ENCODE measurements around the gene OR10G8.
A peak's percentile ranks its signal among the peaks of the same experiment; 100 is the strongest.
"Not testable (repeated sequence)": the region's sequence is repeated elsewhere in the genome, so short reads cannot be mapped to it uniquely, and the experiment has no call there.

Gene OR10G8, protein sequence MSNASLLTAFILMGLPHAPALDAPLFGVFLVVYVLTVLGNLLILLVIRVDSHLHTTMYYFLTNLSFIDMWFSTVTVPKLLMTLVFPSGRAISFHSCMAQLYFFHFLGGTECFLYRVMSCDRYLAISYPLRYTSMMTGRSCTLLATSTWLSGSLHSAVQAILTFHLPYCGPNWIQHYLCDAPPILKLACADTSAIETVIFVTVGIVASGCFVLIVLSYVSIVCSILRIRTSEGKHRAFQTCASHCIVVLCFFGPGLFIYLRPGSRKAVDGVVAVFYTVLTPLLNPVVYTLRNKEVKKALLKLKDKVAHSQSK

DNA sequence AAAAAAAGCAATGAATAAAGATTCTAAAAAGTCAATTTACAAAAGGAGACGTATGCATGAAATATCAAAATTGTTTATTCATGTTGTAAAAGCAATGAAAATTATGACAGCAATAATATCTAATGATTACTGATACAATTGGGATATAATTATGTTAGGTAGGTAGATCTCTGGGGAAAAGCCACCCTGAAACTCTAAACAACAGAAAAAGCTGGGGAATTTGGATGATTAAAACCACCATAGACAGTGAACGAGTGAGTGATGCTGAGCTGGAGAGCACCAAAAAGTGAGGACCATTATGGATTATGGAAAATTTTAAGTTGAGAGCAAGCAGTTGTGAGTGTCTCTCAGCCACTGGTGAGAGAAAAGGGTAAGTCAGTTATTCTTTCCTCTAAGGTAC, at the start of gene OR10G8:
Gene OR10G8, plus strand, starts transcription at position 301 of the 400 bp plus-strand sequence. CDS start 2,825 bp downstream, outside the sequence.
- DNase-seq (ENCODE audit: low read depth in 2 of 2): no peak

DNA sequence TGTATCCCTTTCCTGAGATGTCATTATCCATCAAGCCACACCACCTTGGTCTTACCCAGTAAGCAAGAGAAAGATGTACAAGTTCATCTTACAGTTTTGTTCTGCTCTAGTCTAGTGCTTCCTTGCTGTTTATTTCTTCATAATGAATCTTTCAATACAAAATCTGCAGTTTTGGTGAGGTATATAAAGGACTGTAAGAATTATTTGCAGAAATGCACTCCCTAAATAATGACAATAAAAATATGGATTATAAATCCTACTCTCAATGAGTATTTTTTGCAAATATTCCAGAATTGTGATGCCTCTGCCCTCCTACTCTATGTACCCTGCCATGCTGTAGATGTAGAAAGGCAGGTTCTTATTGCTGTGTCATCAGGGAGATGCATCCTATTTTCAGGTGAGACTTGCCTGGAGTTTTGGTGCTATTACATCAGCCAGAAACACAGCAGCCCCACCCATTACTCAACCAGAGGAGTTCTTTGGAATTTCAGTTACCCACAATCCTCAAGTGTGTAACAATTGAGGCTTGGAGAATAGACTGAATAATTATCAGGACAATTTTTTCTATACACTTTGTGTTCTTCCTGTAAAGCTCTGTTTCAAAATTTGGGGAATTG, 48.8 kb upstream of the OR10G8 start, which contains the start of gene OR10S1:
Gene OR10S1, minus strand, starts transcription at position 51 of the 617 bp plus-strand sequence. CDS start 117 bp downstream, outside the sequence.
- DNase-seq (ENCODE audit: low read depth in 2 of 2): no peak

DNA sequence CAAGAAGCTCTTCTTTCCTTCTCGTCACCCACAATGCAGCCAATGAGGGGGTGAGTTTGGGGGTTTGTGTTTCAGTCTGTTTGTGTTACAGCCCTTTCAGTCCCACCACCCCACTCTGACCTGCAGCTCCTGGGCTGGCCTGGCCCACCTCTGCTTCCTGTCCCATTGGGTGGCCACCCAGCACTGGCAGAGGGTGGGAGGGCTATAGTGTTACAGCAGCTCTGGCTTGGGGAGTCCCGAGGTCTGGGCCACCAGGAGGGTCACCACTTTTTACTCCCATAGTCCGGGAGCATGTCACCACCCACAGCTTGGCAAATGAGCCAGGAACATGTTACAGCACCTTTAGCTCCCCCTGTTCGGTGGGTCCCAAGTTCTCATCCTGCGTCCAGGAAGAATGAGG, 47.3 kb upstream of the OR10G8 start:
- no peak for DNase-seq (ENCODE audit: low read depth in 2 of 2)

DNA sequence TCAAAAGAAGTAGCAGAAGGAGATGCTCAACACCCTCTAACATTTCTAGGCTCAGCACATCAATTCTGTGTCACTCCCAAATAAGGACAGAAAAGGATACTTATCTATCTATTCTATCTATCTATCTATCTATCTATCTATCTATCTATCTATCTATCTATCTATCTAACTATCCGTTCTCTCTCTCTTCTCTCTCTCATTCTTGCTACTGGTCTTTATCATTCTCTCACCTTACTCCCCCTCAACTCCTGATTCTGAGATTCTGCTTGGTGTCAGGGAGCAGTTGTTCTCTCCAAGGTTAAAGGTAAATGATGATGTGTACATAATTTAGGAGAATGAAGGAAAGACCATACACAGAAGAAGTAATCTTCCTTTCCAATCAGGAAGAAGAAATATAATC, 31.5 kb upstream of the OR10G8 start, which contains the start of gene OR10G6:
Gene OR10G6, minus strand, starts transcription at position 43 of the 400 bp plus-strand sequence. Its CDS starts 0 bp downstream, at position 43.
- no peak for DNase-seq (ENCODE audit: low read depth in 2 of 2)

DNA sequence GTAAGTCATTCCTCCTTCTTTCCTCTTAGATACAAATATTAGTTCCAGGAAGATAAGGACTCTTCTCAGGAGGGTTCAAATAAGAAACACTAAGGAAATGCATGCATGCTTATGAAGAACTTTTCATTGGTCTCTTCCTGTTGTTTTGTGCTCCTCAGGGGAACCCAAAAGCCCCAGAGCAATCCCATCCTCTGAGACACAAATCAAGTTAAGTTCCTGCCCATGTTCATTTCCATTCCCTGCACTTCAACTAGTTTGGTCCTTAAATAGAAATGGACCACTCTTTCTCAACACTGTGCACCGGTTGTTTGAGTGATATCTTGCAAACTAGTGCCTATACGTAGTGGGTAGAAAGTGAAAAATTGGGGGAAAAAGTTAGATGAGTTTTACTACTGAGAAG, 13.9 kb upstream of the OR10G8 start, which contains the start of gene OR10G4:
Gene OR10G4, plus strand, starts transcription at position 301 of the 400 bp plus-strand sequence. CDS start 2,578 bp downstream, outside the sequence.
- DNase-seq (ENCODE audit: low read depth in 2 of 2): no peak

DNA sequence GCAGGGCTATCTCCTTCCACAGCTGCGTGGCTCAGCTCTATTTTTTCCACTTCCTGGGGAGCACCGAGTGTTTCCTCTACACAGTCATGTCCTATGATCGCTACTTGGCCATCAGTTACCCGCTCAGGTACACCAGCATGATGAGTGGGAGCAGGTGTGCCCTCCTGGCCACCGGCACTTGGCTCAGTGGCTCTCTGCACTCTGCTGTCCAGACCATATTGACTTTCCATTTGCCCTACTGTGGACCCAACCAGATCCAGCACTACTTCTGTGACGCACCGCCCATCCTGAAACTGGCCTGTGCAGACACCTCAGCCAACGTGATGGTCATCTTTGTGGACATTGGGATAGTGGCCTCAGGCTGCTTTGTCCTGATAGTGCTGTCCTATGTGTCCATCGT, 10.8 kb upstream of the OR10G8 start:
- DNase-seq (ENCODE audit: low read depth in 2 of 2): not testable (repeated sequence)

DNA sequence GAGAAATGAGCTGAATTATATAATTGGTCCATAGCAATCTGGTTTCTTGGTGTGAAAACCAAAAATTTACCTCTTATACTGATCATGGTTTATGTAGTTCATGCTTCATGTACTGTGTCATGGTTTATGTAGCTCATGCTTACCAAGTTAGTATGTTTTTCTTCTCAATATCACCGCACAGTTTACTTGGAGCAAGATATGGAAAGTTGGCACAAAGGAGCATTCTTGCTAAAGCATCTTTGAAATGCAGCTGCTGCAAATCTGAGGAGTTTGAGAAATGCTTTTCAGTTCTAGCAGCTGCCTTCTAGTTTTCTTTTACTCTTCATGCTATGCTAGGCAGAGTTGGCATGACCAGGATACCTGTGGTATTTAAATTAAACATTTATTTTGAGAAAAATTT, 10.1 kb downstream of the OR10G8 start:
- no peak for DNase-seq (ENCODE audit: low read depth in 2 of 2)

DNA sequence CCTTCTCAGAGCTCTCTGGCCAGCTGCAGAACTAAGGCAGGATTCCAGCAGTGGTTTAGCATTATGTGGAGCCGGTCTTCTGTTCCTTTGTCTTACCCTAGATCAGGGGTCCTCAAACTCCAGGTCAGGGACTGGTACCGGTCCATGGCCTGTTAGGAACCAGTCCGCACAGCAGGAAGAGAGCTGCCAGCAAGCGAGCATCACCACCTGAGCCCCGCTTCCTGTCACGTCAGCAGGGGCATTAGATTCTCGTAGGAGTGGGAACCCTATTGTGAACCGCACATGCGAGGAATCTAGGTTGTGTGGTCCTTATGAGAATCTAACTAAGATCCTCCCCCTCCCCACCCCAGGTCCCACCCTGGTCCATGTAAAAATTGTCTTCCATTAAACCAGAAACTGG, 13.0 kb downstream of the OR10G8 start:
- DNase-seq (ENCODE audit: low read depth in 2 of 2): no peak

DNA sequence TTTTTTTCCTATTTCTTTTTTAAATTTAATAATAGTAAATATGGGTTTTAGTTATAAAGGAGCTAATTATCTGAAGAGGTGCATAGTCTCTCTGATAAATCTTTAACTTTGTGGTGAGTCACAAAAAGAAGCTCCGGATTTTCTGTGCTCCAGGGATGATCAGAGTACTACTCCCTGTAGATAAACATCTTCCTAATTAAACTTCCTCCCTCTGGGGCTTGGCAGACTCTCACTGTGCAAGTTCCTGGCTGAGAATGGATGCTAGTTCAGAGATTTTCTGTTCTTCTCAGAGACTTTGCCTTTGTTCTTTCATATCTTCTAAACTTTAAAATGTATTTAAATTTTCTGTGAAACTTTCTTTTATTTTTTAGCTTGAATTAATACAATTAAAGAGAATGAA, 14.7 kb downstream of the OR10G8 start, which contains the start of gene OR10G7:
Gene OR10G7, minus strand, starts transcription at position 72 of the 400 bp plus-strand sequence. CDS start 2,324 bp downstream, outside the sequence.
- no peak for DNase-seq (ENCODE audit: low read depth in 2 of 2)

DNA sequence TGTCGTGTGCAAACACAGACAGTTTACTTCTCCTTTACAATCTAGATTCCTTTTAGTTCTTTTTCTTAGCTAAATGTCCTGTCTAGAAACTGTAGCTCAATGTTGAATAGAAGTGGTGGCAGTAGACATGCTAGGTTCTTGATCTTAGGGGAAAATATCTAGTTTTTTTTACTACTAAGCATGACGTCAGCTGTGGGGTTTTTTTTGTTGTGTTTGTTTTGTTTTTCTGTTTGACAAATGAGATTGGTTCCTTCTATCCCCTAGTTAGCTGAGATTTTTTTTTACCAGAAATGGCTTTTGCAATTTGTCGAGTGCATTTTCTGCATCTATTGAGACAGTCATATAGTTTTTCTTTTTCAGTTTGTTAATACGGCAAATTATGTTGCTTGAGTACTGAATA, 16.8 kb downstream of the OR10G8 start:
- DNase-seq (ENCODE audit: low read depth in 2 of 2): no peak

DNA sequence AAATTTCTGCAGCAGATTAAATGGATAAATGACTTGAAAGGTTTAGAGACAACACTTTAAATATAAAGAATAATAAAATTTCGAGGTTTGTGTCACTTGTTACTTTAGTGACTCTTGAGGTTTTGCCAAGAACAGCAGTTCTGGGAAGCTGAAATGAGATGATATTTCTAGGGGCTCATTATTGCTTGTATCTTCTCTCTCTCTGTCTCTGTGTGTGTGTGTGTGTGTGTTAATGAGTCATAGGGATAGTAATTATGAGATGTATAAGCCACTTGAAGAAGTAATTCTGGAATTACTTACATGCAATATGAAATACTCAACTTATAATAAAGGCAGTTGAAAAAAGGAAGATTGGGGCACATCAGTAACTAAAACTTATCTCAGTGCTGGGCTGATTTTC, 24.1 kb downstream of the OR10G8 start:
- DNase-seq (ENCODE audit: low read depth in 2 of 2): no peak

DNA sequence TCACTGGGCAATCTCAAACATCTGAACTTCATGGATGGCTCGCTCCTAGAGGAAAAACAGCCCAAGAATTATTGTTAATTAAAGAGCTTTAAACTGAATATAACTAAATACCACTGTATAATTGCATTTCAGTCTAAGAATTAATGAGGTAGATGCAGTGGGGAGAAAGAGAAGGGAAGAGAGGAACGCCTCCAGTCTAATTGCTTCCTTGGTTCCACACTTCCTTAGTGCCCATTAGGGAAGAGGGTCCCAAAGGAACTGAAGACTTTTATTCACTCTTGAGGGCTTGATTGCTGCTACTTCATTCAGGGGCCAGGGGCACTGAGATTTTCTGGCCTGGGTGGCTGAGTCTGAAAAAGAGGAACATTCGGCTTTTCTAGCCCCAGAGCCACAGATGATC, 26.4 kb downstream of the OR10G8 start:
- no peak for DNase-seq (ENCODE audit: low read depth in 2 of 2)

DNA sequence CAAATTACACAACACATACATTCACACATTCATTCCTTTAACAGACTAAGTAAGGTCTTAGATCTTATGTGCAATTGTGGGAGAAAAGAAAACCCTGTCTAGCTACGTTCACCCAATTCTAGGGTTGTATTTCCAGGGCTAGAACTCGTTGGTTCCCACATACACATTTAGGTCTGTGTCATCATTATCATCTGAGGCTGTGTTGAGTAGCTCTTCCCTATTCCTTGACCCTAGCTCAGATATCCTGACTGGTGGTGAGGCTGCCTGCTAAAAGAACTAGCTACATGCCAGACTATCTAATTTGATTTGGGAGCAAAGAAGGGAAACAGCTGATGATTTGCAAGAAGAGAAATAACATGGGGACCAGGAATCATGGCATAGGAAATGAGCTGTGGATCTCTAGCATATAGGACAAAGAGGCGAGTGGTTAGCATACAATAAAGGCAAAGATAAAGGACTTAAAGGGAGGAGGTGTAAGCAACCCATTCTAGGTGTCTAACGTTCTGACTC, 42.1 kb downstream of the OR10G8 start:
- DNase-seq (ENCODE audit: low read depth in 2 of 2): no peak

DNA sequence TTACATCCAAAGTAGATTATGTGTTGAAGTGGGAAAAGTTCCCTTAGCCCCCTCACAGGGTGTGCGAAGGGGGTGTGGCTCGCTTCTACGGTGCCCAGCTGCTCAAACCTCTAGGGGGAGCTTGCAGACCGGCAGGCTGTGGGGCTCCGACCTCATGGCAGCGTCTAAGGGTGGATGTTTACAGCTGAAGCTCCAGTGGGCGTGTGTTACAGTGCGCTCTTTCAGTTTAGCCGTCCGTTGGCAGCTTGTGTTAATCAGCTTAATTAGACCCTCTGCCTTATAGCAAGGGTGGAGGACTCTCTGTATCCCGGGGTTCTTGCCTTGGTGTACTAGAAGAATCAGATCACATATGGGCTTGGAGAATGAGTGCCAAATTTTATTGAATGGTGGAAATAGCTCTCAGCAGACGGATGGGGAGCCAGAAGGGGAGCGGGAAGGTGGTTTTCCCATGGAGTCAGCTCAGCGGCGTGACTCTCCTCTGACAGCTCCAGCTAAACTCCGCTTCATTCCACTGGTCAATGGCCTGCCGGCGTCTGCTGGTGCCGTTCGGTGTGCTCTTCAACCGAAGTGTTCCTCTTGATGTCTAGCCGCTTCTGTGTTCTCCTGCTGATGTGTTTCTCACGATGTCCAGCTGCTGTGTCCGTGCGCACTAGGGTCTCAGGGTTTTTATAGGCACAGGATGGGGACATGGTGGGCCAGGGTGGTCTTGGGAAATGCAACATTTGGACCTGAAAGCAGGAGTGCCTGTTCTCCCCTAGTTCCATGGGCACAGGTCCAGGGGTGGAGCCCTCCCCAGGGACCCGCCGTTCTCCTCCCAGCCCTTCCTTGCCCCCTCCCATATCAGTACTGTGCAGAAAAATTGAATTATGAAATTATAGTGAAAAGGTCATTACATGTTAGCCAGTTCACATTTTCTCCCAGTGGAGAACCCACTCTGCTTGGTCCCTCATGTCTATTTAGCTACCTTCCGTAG, 43.1 kb downstream of the OR10G8 start:
- no peak for DNase-seq (ENCODE audit: low read depth in 2 of 2)

DNA sequence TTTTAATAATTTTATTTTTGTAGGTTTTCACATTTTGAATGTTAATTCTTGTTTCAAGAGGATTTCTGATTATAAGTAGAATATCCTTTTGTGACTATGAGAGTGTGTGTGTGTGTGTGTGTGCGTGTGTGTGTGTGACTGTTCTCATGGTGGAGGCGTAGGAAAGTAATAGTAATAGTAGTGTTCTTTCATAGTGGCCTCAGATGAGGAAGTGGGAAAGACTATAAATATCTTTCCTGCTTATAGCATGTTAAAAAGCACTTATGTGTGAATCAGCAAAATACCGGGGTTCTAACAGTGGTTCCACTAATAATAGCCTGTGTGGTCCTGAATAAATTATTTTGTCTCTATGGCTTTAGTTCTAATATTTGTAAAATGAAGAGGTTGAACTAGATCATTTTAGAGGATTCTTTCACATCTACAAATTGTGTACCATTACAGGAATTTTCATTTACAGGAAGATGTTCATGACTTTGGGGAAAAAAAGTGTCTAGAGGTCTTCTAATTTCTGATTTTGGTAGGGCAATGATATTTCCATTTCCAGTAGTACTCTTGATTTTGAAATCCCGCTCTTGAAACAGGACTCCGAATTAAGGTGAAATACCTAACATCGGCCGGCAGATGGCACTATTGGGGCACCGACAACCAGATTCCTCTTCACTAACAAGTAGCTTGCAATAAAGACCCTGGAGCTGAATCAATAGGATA, 44.5 kb downstream of the OR10G8 start:
- DNase-seq (ENCODE audit: low read depth in 2 of 2): peak; percentile 37 to 44

DNA sequence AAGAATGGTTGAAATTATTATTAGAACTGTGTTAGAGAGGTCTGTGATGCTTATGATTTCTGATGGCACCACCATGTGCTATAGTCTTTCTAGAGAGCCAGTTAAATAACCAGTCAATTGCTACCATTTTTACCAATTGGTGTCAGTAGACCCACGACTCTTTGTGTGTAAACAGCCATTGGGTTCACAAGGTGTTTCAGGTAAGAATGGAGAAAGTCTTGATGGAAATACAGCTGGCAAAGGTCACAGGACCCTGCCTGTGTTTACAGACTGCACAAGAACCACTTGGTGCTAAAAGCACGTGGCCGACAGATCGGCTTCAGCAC, 45.0 kb downstream of the OR10G8 start:
- no peak for DNase-seq (ENCODE audit: low read depth in 2 of 2)

DNA sequence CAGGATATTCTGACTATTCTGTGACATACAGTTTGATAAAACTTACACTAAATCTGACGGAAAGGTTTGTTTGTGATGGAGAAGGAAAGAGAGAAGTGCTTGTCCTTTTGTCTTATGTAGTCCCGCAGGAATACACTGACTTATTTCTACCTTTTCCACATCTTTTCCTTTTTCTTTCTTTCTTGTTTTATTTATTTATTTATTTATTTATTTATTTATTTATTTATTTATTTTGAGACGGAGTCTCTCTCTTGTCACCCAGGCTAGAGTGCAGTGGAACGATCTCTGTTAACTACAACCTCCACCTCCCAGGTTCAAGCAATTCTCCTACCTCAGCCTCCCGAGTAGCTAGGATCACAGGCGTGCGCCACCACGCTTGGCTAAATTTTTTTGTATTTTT, 45.5 kb downstream of the OR10G8 start:
- DNase-seq (ENCODE audit: low read depth in 2 of 2): no peak

DNA sequence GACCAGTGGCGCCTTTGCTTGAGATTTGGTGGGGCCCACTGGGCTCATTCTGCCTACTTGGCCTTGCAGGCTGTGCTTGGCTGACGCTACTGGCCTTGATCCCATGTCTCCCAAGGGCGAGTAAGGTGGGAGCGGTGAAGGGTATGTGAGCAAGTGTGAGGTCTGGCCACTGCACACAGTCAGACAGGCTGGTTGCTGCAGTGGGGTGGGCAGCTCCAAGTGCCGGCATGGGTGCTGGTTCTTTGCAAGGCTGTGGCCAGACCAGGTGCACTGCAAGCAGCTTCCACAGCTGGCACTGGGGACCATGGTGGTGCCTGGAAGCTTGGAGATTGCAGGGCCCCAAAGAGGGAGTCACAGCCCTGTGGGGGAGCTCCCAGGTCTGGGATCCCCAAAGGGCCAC, 48.0 kb downstream of the OR10G8 start:
- no peak for DNase-seq (ENCODE audit: low read depth in 2 of 2)

DNA sequence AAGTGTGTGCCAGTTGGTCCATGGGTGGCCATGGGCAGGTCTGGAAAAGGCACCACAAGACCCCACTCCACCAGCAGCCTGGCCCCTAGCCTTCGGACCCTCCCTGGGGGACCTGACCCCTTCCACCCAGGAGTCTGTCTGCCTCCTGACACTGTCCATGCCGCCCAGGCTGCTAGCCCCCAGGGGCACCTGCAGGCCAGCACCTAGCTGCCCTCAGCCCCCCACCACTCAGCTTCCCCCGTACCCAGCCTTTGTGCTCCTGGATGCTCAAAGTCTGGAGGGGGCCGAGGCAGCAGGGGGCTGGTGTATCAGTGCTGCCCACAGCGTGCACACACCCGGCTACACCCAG, 48.9 kb downstream of the OR10G8 start:
- DNase-seq (ENCODE audit: low read depth in 2 of 2): no peak

DNA sequence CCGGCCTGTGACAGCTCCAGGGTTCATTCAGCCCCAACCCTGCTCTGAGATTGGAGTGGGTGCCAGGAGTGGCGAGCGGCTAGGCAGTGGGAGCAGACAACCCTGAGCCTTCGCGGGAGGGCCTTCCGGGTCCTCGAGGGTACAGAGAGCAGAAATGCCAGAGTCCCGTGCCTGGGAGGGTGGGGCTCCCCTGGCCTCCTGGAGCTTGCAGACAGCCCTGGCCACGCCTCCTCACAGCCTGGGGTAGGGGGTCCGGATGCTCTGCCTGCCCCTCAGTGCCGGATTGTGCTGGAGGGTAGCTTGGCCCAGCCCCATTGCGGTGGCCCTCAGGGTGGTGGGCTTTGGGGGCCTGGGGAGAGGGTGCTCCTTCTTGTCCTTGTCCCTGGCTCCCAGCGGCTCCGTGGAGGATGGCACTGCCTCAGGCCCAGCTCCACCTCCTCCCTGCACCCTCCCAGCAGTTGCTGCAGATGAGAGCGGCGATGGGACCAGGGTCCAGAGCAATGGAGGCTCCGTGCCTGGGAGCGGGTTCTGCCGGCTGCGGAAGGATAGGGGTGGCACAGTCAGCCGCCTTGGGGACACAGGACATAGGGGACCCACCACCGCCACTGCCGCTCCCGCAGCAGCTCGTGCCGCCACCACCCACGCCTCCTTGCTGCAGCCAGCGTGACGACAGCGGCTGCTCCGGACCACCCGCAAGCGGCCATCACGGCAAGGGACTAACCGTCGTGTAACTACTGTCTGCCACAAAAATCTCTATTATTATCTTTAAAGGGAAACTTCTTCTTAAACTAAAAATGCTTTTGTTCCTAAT, 49.4 kb downstream of the OR10G8 start:
- no peak for DNase-seq (ENCODE audit: low read depth in 2 of 2)

Data from stimulated activated CD4-positive, alpha-beta T cell treated with anti-CD3 and anti-CD28 coated beads, Interleukin-1b, Interleukin-23, amount 100 ng/mL, for 1 hour (primary cell).